Tibial artery (tissue), 4 donors: ENCODE results near the gene MAGEE1.

Experiments
- DNase-seq, 2 donors: peaks; one replicate each; pipeline ENCODE4 v3.0.0-alpha.2; 2019
- H3K27ac ChIP-seq, 2 donors: fragments of 200-600 bp; sonication (generic) in 1 of 2; 1 replicate in 1 of 2; 2 replicates in 1 of 2; pipeline ENCODE4 v1.5.1; 2018 to 2019; ENCODE audit warnings: mild to moderate bottlenecking in 1 of 2
- H3K27me3 ChIP-seq, 2 donors: fragments of 200-600 bp; sonication (generic) in 1 of 2; one replicate each; pipeline versions ENCODE4 v1.5.1 to v1.6.0; 2016 to 2019
- H3K36me3 ChIP-seq, 3 donors: fragments of 200-600 bp; sonication (generic) in 2 of 3; one replicate each; pipeline ENCODE4 v1.5.1; 2016 to 2019; ENCODE audit warnings: mild to moderate bottlenecking in 2 of 3
- H3K4me1 ChIP-seq, 4 donors: fragments of 200-600 bp; sonication (generic) in 2 of 4; 1 replicate in 3 of 4; 2 replicates in 1 of 4; pipeline ENCODE4 v1.5.1; 2016 to 2019
- H3K4me3 ChIP-seq, 2 donors: fragments of 200-600 bp; sonication (generic) in 1 of 2; 1 replicate in 1 of 2; 2 replicates in 1 of 2; pipeline ENCODE4 v1.5.1; 2018 to 2019; ENCODE audit warnings: mild to moderate bottlenecking in 2 of 2
- H3K9me3 ChIP-seq, 3 donors: fragments of 200-600 bp; sonication (generic) in 1 of 3; one replicate each; pipeline ENCODE4 v1.5.1; 2016 to 2019
- intact Hi-C: fragments of 100-400 bp; cut with DNase I; formaldehyde crosslinking; loops from one replicate; pipeline ENCODE4 v1.15.0; 2023; ENCODE audit warnings: low total_unique reads
- TF ChIP-seq, protein P1 (sequence below), 2 experiments: fragments of 200-600 bp in 1 of 2; fragments of 450-650 bp in 1 of 2; IDR thresholded peaks; one replicate each; pipeline ENCODE4 v1.5.1; 2017 to 2019; ENCODE audit warnings: antibody characterized with exemption in 2 of 2, mild to moderate bottlenecking in 1 of 2, moderate library complexity in 1 of 2

Gene MAGEE1, protein sequence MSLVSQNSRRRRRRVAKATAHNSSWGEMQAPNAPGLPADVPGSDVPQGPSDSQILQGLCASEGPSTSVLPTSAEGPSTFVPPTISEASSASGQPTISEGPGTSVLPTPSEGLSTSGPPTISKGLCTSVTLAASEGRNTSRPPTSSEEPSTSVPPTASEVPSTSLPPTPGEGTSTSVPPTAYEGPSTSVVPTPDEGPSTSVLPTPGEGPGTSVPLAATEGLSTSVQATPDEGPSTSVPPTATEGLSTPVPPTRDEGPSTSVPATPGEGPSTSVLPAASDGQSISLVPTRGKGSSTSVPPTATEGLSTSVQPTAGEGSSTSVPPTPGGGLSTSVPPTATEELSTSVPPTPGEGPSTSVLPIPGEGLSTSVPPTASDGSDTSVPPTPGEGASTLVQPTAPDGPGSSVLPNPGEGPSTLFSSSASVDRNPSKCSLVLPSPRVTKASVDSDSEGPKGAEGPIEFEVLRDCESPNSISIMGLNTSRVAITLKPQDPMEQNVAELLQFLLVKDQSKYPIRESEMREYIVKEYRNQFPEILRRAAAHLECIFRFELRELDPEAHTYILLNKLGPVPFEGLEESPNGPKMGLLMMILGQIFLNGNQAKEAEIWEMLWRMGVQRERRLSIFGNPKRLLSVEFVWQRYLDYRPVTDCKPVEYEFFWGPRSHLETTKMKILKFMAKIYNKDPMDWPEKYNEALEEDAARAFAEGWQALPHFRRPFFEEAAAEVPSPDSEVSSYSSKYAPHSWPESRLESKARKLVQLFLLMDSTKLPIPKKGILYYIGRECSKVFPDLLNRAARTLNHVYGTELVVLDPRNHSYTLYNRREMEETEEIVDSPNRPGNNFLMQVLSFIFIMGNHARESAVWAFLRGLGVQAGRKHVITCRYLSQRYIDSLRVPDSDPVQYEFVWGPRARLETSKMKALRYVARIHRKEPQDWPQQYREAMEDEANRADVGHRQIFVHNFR

DNA sequence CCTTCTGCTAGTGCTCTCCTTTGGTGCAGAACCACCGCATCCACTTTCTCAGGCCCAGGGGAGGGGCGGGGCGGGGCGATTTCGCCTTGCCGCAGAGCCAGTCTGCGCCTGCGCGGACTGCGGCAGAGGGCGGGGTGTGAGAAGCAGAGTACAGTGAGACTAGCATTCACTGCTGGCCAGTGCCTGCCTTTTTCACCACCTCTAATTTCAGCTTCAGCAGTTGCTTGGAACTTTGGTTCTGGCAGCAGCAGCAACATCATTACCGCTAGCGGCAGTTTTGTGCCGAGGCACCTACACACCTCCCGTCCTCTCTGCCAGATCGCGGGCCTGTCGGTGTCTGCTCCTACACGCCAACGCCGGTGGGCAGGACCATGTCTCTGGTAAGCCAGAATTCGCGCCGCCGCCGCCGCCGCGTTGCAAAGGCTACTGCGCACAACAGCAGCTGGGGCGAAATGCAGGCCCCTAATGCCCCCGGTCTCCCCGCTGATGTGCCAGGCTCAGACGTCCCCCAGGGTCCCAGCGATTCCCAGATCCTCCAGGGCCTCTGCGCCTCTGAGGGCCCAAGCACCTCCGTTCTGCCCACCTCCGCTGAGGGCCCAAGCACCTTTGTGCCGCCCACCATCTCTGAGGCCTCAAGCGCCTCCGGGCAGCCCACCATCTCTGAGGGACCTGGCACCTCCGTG lies at the start of gene MAGEE1:
Gene MAGEE1, plus strand, starts transcription at position 151 of the 683 bp plus-strand sequence. Its CDS starts 221 bp downstream, at position 372.
- Histone ChIP-seq H3K36me3 (no peaks in the 10 kb centered on the region), H3K27me3 (no peaks in the 10 kb centered on the region), H3K9me3 (no peaks in the 10 kb centered on the region), H3K4me3 (peak within 1 kb of the TSS; percentile 74), H3K27ac (peak within 1 kb of the TSS; percentile 59 to 74), H3K4me1 (peaks cover 0 to 22% (median 3%) of the 10 kb centered on the region in 4 donors)
- intact Hi-C loops = no loop called here
- DNase-seq = peak; percentile 66 to 90
- TF ChIP-seq, protein P1, sequence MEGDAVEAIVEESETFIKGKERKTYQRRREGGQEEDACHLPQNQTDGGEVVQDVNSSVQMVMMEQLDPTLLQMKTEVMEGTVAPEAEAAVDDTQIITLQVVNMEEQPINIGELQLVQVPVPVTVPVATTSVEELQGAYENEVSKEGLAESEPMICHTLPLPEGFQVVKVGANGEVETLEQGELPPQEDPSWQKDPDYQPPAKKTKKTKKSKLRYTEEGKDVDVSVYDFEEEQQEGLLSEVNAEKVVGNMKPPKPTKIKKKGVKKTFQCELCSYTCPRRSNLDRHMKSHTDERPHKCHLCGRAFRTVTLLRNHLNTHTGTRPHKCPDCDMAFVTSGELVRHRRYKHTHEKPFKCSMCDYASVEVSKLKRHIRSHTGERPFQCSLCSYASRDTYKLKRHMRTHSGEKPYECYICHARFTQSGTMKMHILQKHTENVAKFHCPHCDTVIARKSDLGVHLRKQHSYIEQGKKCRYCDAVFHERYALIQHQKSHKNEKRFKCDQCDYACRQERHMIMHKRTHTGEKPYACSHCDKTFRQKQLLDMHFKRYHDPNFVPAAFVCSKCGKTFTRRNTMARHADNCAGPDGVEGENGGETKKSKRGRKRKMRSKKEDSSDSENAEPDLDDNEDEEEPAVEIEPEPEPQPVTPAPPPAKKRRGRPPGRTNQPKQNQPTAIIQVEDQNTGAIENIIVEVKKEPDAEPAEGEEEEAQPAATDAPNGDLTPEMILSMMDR (IDR thresholded peaks at IDR 0.05) = no peak

DNA sequence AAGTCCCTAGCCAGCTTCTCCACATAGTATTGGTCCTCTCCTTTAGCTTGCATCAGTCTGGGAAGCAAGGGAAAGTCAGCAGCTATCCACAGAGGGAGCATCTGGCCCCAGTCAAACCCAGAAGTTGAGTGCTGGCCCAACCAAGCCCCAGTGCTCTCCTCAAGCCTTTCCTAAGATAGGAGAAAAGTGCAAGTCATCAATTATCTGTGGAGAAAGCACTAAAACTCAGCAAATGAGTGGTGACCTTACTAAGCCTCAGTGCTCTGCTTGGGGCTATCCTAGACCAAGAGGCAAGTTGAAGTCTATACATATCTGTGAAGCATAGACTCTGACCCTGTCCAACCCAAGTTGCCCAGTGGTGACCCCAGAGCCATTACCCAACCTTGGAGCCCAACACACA lies 28.5 kb upstream of the MAGEE1 start:
- Histone ChIP-seq H3K4me1 (no peaks in the 10 kb centered on the region), H3K4me3 (no peak overlapping the region), H3K27me3 (no peaks in the 10 kb centered on the region), H3K9me3 (peaks cover 0 to 8% (median 0%) of the 10 kb centered on the region in 3 donors), H3K27ac (no peak overlapping the region), H3K36me3 (no peaks in the 10 kb centered on the region)
- no peak for DNase-seq
- TF ChIP-seq, protein P1 (IDR thresholded peaks at IDR 0.05) = no peak
- intact Hi-C loops = no loop called here

DNA sequence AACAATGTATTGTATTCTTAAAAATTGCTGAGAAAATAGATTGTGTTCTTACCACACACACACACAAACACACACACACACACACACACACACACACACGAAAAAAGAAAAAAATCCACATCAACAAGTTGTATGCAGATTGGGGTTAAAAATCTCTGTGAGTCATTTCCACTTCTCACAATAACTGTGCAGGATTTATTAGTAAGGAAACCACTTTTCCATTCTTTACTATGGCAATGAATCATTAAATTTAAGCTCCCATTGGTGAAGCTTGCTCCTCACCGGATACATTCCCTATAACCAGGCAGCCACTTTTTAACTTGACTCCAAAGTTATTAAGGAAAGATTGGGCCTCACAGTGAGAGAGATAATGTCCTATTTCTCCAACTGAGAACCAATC lies 19.7 kb upstream of the MAGEE1 start:
- no peaks in the 10 kb centered on the region for H3K4me1 ChIP-seq
- TF ChIP-seq, protein P1 (IDR thresholded peaks at IDR 0.05) = no peak
- DNase-seq = no peak
- no peaks in the 10 kb centered on the region for H3K27me3 ChIP-seq
- intact Hi-C loops = no loop called here
- no peak overlapping the region for H3K27ac ChIP-seq
- H3K4me3 ChIP-seq = no peak overlapping the region
- no peaks in the 10 kb centered on the region for H3K36me3 ChIP-seq
- H3K9me3 ChIP-seq = no peaks in the 10 kb centered on the region

DNA sequence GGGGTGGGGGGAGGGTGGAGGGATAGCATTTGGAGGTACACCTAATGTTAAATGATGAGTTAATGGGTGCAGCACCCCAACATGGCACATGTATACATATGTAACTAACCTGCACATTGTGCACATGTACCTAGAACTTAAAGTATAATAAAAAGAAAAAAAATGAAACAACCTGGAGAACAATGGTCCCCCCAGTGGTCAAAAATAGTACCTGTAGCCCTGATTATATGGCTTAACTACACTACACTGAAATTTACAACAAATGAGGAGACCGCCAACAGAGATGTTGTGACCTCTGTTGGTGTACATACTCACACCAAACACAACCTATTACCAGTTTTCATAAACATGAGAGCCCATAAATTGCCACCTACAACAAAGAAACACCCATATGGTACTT lies 7.3 kb upstream of the MAGEE1 start:
- TF ChIP-seq, protein P1 (IDR thresholded peaks at IDR 0.05) = no peak
- Histone ChIP-seq H3K4me3 (no peak overlapping the region), H3K27ac (no peak overlapping the region), H3K4me1 (no peaks in the 10 kb centered on the region), H3K27me3 (no peaks in the 10 kb centered on the region), H3K9me3 (no peaks in the 10 kb centered on the region), H3K36me3 (no peaks in the 10 kb centered on the region)
- intact Hi-C loops = no loop called here
- no peak for DNase-seq
